Stimulated activated CD8-positive, alpha-beta memory T cell treated with anti-CD3 and anti-CD28 coated beads, Interleukin-7, amount 100 ng/mL, for 48 hours (primary cell): ENCODE results near the gene KIF2A.

ENCODE experiments used
- DNase-seq, 2 donors: peaks; one replicate each; pipeline ENCODE4 v3.0.0-alpha.2; 2020; ENCODE audit warnings: low read depth in 1 of 2; ENCODE audit errors: extremely low read depth in 1 of 2

Gene KIF2A

GRCh38 chr5:62289813-62290212, 16.2 kb upstream of the KIF2A start:
- DNase-seq = no peak

DNA sequence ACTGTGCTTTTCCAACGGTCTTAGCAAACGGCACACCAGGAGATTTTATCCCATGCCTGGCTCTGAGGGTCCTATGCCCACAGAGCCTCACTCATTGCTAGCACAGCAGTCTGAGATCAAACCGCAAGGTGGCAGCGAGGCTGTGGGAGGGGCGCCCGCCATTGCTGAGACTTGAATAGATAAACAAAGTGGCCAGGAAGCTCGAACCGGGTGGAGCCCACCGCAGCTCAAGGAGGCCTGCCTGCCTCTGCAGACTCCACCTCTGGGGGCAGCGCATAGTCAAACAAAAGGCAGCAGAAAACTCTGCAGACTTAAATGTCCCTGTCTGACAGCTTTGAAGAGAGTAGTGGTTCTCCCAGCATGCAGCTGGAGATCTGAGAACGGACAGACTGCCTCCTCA, 14.2 kb upstream of the KIF2A start:
- peak; percentile 25 to 66 for DNase-seq

GRCh38 chr5:62296998-62297397, 9.0 kb upstream of the KIF2A start:
- no peak for DNase-seq

DNA sequence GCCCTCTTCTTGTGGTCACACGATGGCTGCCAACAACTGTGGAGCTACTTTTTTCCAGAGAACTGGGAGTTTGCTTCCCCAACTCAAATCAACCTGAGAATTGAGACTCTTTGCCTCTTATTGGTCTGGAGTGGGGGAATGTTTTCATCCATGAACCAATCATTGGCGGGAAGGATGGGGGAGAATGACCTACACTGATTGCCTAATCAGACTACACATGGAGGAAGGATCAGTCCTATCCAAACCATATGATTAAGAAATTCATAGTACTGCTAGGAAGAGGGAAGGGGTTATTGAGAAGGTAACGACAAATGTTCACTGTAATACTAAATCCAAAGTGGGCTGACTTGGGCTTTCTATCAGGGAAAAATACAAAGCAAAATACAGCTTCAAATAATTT, 7.9 kb upstream of the KIF2A start:
- no peak for DNase-seq

GRCh38 chr5:62299101-62299500, 6.9 kb upstream of the KIF2A start:
- DNase-seq = no peak

DNA sequence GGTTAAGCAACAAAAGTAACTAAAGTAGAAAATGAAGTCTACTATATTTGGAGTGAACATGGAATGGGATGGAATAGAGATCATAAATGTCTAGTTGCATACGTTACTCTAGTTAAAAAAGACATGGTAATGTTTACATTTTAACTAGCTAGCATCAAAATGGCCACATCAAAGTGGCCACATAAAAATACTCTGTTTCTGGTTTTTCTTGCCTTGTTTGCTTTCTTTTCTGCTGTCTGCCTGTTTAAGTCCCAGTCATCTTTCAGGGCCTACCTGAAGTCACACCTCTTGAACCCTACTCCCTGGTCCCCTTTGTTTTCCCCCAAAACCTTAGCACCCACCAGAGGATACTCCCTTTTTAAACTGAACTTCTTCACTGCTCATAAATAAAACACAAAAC, 6.4 kb upstream of the KIF2A start:
- DNase-seq = no peak

DNA sequence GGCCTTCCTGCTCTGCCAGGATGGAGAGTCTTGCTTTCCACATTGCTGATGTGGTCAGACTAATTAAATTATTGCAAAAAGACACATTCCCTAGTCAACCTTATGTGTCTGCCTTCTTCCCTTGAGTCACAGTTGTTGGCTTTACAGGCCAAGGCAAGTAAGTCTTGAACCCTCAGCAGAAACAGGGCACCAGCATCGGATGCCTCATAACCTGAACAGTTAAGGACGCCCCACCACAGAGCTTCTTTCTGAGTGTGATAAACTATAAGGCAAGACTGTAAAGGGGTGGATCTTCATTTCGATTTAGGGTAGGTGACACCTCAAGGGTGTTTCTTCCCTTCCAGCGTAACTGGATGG, 670 bp upstream of the KIF2A start:
- DNase-seq = peak in 1 of 2 donors; percentile 46

DNA sequence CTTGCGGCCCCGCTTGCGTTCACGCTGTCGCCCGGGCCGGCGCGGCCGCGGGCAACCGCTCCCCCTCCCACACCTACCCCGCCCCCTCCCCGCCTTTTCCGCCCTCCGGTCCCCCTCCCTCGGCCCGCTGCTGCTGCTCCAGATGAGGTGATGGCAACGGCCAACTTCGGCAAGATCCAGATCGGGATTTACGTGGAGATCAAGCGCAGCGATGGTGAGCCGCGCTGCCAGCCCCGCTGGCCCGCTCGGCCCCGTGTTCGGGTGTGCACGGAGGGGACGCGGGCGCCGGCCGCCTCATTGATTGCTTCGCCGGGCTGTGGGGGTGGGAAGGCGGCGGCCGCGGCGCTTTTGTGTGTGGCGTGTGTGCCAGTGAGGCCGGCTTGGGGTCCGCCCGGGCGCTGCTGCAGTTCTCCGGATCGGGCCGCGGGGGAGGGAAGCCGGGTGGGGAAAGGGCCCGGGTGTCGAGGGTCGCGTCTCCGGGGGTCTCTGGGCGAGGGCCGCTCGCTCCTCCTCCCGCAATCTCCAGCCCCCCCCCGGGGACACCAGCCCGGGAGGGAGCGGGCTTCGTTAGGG, 403 bp downstream of the KIF2A start:
- peak; percentile 24 to 31 for DNase-seq

GRCh38 chr5:62306896-62307689, 1.1 kb downstream of the KIF2A start:
- peak; percentile 28 to 42 for DNase-seq

GRCh38 chr5:62308439-62308838, 2.4 kb downstream of the KIF2A start:
- no peak for DNase-seq

DNA sequence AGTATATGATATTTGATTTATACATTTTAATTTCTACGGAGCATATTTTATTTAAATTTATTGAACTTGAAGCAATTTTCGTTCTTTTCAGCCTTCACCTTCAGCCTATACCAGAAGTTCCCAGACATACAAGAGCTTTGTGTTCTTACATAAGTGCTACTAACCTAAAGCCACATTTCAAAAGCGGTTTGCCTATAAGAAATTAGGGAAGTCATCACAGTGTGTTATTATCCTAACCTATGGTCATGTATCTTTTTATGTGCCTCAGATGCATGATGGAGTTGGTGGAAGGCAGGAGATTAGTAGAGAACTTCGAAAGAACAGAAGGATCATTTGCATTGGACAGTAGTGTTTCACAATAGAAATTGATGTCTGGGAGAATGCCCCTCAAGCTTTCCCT, 3.1 kb downstream of the KIF2A start:
- no peak for DNase-seq

- DNase-seq = no peak
Measured at GRCh38 chr5:62310426-62311143, 4.6 kb downstream of the KIF2A start.

DNA sequence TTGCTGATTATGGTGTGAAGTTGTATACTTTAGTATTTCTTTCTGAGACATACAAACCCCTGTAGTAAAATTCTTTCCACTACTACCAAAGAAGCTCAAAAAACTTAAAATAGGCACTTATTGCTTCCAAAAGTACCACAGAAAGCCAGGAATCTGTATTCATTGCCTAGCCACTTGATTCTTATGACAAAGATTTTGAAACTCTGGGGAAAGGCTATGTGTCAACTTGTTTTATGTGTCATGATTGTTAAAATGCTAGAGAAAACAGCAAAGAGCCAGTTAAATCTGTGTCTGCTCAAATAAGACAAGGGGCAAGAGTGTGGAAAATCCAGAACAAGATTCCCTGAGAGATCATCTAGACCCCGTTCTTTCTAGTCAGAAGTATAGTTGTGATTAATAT, 6.0 kb downstream of the KIF2A start:
- DNase-seq = no peak

DNA sequence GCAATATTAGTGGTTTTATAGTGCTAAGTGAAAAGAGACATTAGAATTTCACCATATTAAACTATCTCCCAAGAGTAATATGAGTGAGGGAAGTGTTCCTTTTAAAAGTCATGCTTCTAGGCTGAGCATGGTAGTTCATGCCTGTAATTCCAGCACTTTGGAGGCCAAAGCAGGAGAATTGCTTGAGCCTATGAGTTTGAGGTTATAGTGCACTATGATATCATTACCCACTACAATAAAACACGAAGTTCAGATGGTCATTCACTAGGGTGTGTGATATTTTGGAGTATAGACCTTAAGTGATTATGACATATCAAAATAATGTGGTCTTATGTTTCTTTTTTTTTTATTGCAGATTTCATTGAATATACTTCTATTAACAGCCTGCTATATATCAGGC, 6.7 kb downstream of the KIF2A start:
- DNase-seq = no peak

- no peak for DNase-seq
Measured at GRCh38 chr5:62314213-62314830, 8.3 kb downstream of the KIF2A start.

GRCh38 chr5:62315376-62316175, 9.6 kb downstream of the KIF2A start:
- DNase-seq = no peak

GRCh38 chr5:62316176-62316502, 10.1 kb downstream of the KIF2A start:
- no peak for DNase-seq

DNA sequence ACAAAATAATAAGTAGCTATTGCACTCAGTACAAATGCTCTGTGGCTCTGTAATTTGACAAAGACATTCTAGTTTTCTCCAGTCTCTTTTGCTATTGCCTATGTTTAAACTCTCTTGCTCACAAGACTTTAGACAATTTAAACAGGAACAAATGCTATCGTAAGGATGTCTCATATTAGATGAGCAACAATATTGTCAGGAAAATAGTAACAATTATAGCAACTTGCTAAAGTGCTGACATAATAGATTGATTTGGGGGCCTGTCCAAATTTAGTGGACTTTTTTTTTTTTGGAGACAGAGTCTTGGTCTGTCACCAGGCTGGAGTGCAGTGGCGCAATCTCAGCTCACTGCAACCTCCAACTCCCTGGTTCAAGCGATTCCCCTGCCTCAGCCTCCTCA, 11.8 kb downstream of the KIF2A start:
- no peak for DNase-seq

- DNase-seq = no peak
Measured at GRCh38 chr5:62322484-62322883, 16.5 kb downstream of the KIF2A start.

DNA sequence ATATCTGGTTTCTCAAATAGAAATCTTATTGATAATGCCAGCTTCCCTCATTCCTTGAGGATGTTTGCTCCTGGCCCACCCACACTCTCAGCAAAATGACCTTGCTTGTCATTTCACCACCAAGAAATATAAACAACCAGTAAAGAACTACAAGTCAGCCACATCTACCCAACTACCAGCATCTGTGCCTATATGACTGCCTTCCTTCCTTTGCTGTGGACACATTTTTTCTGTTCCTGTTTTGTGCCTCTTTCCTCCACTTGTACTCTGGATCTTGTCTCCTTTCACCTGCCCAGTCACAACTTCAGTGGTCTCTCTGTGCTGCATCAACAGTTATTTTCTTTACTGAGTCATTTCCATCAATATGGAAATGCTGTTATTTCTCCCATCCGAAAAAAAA, 20.3 kb downstream of the KIF2A start:
- no peak for DNase-seq

DNA sequence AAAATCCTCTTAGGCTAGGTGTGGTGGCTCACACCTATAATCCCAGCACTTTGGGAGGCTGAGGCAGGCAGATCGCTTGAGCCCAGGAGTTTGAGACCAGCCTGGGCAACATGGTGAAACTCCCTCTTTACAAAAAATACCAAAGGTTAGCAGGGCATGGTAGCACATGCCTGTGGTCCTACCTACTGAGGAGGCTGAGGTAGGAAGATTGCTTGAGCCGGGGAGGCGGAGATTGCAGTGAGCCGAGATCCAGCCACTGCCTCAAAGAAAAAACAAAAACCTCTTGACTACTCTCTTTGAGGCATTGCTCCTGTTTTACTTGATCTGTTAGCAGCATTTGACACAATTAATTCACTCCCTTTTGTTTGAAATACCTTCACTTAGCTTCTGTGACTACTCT, 20.7 kb downstream of the KIF2A start:
- DNase-seq = no peak
